ENCODE data around the gene PI4KA.

- TF ChIP-seq, protein P1, sequence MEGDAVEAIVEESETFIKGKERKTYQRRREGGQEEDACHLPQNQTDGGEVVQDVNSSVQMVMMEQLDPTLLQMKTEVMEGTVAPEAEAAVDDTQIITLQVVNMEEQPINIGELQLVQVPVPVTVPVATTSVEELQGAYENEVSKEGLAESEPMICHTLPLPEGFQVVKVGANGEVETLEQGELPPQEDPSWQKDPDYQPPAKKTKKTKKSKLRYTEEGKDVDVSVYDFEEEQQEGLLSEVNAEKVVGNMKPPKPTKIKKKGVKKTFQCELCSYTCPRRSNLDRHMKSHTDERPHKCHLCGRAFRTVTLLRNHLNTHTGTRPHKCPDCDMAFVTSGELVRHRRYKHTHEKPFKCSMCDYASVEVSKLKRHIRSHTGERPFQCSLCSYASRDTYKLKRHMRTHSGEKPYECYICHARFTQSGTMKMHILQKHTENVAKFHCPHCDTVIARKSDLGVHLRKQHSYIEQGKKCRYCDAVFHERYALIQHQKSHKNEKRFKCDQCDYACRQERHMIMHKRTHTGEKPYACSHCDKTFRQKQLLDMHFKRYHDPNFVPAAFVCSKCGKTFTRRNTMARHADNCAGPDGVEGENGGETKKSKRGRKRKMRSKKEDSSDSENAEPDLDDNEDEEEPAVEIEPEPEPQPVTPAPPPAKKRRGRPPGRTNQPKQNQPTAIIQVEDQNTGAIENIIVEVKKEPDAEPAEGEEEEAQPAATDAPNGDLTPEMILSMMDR (IDR thresholded peaks at IDR 0.05): no peak
- no peak for TF ChIP-seq POLR2A (IDR thresholded peaks at IDR 0.05)
These were observed 194.0 kb downstream of the PI4KA start for GRCh38 chr22:20664594-20664959.

Measured in right lobe of liver (tissue), 4 donors.